Chondrocyte (in vitro differentiated cells): ENCODE measurements around the gene MTUS2. TPM values are rescaled to one million over a fixed set of nuclear protein-coding genes. Genes with fewer than 3 reads are reported as not detected.

Experiments used
- DNase-seq: peaks from one replicate; pipeline ENCODE4 v3.0.0; 2021; ENCODE audit warnings: mixed read lengths, low spot score
- H3K27ac Mint-ChIP-seq: one replicate; pipeline ENCODE4 v1.8.0; 2021; ENCODE audit warnings: mild to moderate bottlenecking, moderate library complexity, mixed read lengths; ENCODE audit not compliant: unreplicated experiment
- H3K27me3 Mint-ChIP-seq: 2 replicates; pipeline ENCODE4 v1.8.0; 2021; ENCODE audit warnings: low read depth, mixed read lengths
- H3K36me3 Mint-ChIP-seq: 2 replicates; pipeline ENCODE4 v1.8.0; 2021; ENCODE audit warnings: low read depth, mixed read lengths
- H3K4me1 Mint-ChIP-seq: 2 replicates; pipeline ENCODE4 v1.8.0; 2021; ENCODE audit warnings: low read depth, mild to moderate bottlenecking, mixed read lengths
- H3K4me3 Mint-ChIP-seq: one replicate; pipeline ENCODE4 v1.8.0; 2021; ENCODE audit warnings: mild to moderate bottlenecking, moderate library complexity, mixed read lengths; ENCODE audit not compliant: unreplicated experiment
- H3K9me3 Mint-ChIP-seq: 2 replicates; pipeline ENCODE4 v1.8.0; 2021; ENCODE audit warnings: low read depth, mixed read lengths
- CTCF ChIP-seq: fragments of 200-600 bp; sonication (generic); IDR thresholded peaks from 2 replicates; pipeline ENCODE4 v1.5.0; 2021; ENCODE audit warnings: antibody characterized with exemption, mild to moderate bottlenecking, moderate library complexity
- total RNA-seq: library from RNA; stranded (reverse); gene quantifications from 3 replicates; pipeline ENCODE4 v1.2.1, GENCODE V29; 2021

Gene MTUS2
- total RNA-seq, 1 donor from 2014 or later, result 1.2 TPM

DNA sequence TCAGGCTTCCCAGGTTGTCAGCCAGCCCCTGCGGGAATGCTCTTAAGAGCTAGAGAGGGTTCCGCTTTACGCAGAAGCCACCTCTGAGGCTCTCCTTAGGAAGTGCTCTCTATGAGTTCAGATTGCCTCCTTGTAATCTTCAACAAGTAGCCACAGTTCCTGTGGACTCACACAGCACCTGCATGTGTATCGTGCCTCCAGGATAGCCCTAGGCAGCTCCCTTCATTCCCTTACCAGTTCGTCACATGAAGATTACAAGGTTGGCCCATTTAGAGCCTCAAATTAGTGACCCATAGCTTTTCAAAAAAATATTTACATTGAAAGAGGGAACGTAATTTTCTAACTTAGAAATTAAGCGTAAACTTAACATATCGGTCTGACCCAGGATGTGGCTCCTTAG, 284.3 kb downstream of the MTUS2 start:
- no peak for DNase-seq
- no peaks in the 10 kb centered on the region for H3K9me3 Mint-ChIP-seq
- no peak overlapping the region for H3K27ac Mint-ChIP-seq
- peaks cover 13% of the 10 kb centered on the region for H3K27me3 Mint-ChIP-seq
- H3K4me3 Mint-ChIP-seq, result no peak overlapping the region
- no peak for TF ChIP-seq CTCF
- H3K4me1 Mint-ChIP-seq, result no peaks in the 10 kb centered on the region
- H3K36me3 Mint-ChIP-seq, result no peaks in the 10 kb centered on the region

DNA sequence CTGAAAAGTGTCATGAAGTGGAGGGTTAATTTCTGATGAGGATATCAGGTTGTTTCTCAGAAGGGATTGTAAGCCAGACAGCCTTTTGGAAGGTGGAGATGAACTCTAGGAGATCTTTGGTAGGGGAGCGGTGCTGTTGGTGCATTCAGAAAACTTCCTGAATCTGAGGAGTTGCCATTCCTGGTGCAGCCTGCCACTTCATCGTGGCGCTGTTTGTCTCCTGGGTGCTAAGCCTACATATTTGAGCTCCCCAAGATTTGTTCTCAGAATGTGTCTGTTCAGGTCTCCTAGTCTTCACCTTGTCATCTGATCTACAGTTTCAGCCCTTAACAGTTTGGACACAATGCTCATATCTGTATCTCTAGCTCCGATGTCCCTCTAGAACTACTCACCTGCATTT, 285.6 kb downstream of the MTUS2 start:
- H3K36me3 Mint-ChIP-seq, result no peaks in the 10 kb centered on the region
- H3K27ac Mint-ChIP-seq, result no peak overlapping the region
- H3K9me3 Mint-ChIP-seq, result no peaks in the 10 kb centered on the region
- TF ChIP-seq CTCF, result no peak
- no peak overlapping the region for H3K4me3 Mint-ChIP-seq
- no peak for DNase-seq
- no peaks in the 10 kb centered on the region for H3K4me1 Mint-ChIP-seq
- H3K27me3 Mint-ChIP-seq, result peaks cover 10% of the 10 kb centered on the region

DNA sequence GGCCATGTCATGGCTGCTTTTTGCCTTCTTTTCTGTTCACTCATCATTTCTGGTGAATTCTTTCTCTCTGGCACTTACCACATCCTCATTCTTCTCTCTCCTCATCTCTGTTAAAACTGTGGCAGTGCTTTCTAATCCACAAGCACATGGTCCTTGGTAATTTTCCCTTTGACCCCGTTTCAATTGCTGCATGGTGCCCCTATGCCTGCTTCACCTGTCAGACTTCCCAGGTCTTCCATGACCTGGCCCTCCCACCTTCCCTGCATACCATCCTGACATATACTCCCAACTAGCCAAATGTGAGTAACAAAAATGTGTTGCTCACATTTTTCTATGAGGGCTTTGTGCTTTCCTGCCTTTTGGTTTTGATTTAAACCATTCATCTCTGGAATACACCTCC, 286.5 kb downstream of the MTUS2 start:
- no peak for TF ChIP-seq CTCF
- Mint-ChIP-seq H3K4me1 (no peaks in the 10 kb centered on the region), H3K36me3 (no peaks in the 10 kb centered on the region), H3K27me3 (peaks cover 8% of the 10 kb centered on the region), H3K4me3 (no peak overlapping the region), H3K9me3 (no peaks in the 10 kb centered on the region), H3K27ac (no peak overlapping the region)
- DNase-seq, result no peak

- no peaks in the 10 kb centered on the region for H3K36me3 Mint-ChIP-seq
- peaks cover 12% of the 10 kb centered on the region for H3K27me3 Mint-ChIP-seq
- H3K4me1 Mint-ChIP-seq, result no peaks in the 10 kb centered on the region
- H3K4me3 Mint-ChIP-seq, result no peak overlapping the region
- no peak for DNase-seq
- TF ChIP-seq CTCF, result no peak
- H3K27ac Mint-ChIP-seq, result no peak overlapping the region
- no peaks in the 10 kb centered on the region for H3K9me3 Mint-ChIP-seq
Measured at GRCh38 chr13:29108068-29108786, 288.1 kb downstream of the MTUS2 start.

DNA sequence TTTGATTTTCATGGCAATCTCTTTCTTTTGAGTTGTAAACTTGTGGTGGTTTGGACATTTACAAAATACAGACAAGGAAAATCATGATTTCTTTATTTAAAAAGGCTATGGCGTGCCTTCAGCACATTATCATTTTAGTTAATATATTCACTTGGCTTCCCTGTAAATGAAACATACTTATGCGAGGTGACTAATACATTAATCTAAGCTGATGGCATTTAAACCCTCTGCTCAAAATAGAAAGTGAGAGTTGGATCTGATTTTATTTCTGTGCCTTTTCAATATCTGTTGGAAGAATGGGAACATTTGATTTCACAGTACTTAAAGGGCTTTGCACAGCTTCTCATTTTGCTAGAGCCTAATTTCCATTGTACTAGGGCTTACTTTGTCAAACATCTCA, 289.8 kb downstream of the MTUS2 start:
- H3K36me3 Mint-ChIP-seq, result no peaks in the 10 kb centered on the region
- H3K4me1 Mint-ChIP-seq, result no peaks in the 10 kb centered on the region
- no peak overlapping the region for H3K4me3 Mint-ChIP-seq
- no peak overlapping the region for H3K27ac Mint-ChIP-seq
- no peak for DNase-seq
- no peaks in the 10 kb centered on the region for H3K9me3 Mint-ChIP-seq
- peaks cover 14% of the 10 kb centered on the region for H3K27me3 Mint-ChIP-seq
- TF ChIP-seq CTCF, result no peak
